ENCODE data around the gene SEPTIN6. TPM values are rescaled to one million over a fixed set of nuclear protein-coding genes. Genes with fewer than 3 reads are reported as not detected.

SEPTIN6 gene
- total and polyA plus RNA-seq, 12 donors: 42.4 to 332 (median 128) TPM

GRCh38 chrX:119708936-119709335 lies 16.0 kb upstream of the SEPTIN6 start:
- DNase-seq: no peak
- H3K27ac ChIP-seq: no peak overlapping the region
- no peak overlapping the region for H3K4me3 ChIP-seq
- TF ChIP-seq CTCF (IDR thresholded peaks at IDR 0.05) (no peak), POLR2A (IDR thresholded peaks at IDR 0.05) (no peak)
- H3K36me3 ChIP-seq (replicated peaks in 1 of 2): no peaks in the 10 kb centered on the region
- no peaks in the 10 kb centered on the region for H3K4me1 ChIP-seq (replicated peaks in 1 of 2)
- 77 to 98% (median 87%) methylated on average over 2 of the region's 2 CpGs for WGBS, 4 donors
- no peaks in the 10 kb centered on the region for H3K27me3 ChIP-seq
- H3K9me3 ChIP-seq (replicated peaks in 1 of 3): no peaks in the 10 kb centered on the region
- intact Hi-C loops (cut with DNase I): no loop called here

- Histone ChIP-seq H3K4me1 (replicated peaks in 1 of 2) (no peaks in the 10 kb centered on the region), H3K27me3 (no peaks in the 10 kb centered on the region), H3K9me3 (replicated peaks in 1 of 3) (no peaks in the 10 kb centered on the region), H3K4me3 (no peak overlapping the region), H3K27ac (no peak overlapping the region), H3K36me3 (replicated peaks in 1 of 2) (no peaks in the 10 kb centered on the region)
- TF ChIP-seq CTCF (IDR thresholded peaks at IDR 0.05): no peak
- no peak for TF ChIP-seq POLR2A (IDR thresholded peaks at IDR 0.05)
- intact Hi-C loops (cut with DNase I): no loop called here
- DNase-seq: no peak
- 51 to 70% (median 66%) methylated on average over 5 of the region's 5 CpGs for WGBS, 4 donors
These were observed 13.6 kb upstream of the SEPTIN6 start for GRCh38 chrX:119706616-119707015.

GRCh38 chrX:119698845-119699244 lies 5.9 kb upstream of the SEPTIN6 start:
- TF ChIP-seq POLR2A (IDR thresholded peaks at IDR 0.05) (no peak), CTCF (IDR thresholded peaks at IDR 0.05) (peak in 5 of 6 experiments; percentile 37 to 60 (median 53))
- Histone ChIP-seq H3K36me3 (replicated peaks in 1 of 2) (no peaks in the 10 kb centered on the region), H3K9me3 (replicated peaks in 1 of 3) (no peaks in the 10 kb centered on the region), H3K27ac (no peak overlapping the region), H3K27me3 (no peaks in the 10 kb centered on the region), H3K4me3 (no peak overlapping the region), H3K4me1 (replicated peaks in 1 of 2) (peaks cover 0 to 6% of the 10 kb centered on the region in 2 donors)
- intact Hi-C loops (cut with DNase I): loop anchor here in 1 of 2 donors (10.0 kb wide), 1 partner anchor 84 kb away; no protein-coding TSS in a partner anchor
- DNase-seq: no peak

- no peak for DNase-seq
- Histone ChIP-seq H3K4me3 (no peak overlapping the region), H3K27ac (no peak overlapping the region), H3K27me3 (no peaks in the 10 kb centered on the region), H3K4me1 (replicated peaks in 1 of 2) (peaks cover 0 to 6% of the 10 kb centered on the region in 2 donors), H3K36me3 (replicated peaks in 1 of 2) (no peaks in the 10 kb centered on the region), H3K9me3 (replicated peaks in 1 of 3) (no peaks in the 10 kb centered on the region)
- WGBS, 4 donors: 77 to 100% (median 85%) methylated on average over 1 to 9 of the region's 9 CpGs
- intact Hi-C loops (cut with DNase I): loop anchor here in 1 of 2 donors (10.0 kb wide), 1 partner anchor 82 kb away; no protein-coding TSS in a partner anchor
- TF ChIP-seq POLR2A (IDR thresholded peaks at IDR 0.05) (no peak), CTCF (IDR thresholded peaks at IDR 0.05) (no peak)
These were observed 3.4 kb upstream of the SEPTIN6 start for GRCh38 chrX:119696251-119696890.

All from adrenal gland (tissue), 12 donors.